ENCODE measurements around the gene MAN1B1.
"Not testable (repeated sequence)": the region's sequence is repeated elsewhere in the genome, so short reads cannot be mapped to it uniquely, and the experiment has no call there.

The MAN1B1 gene

GRCh38 chr9:137128158-137128861 lies 41.5 kb downstream of the MAN1B1 start:
- no peak for DNase-seq (ENCODE audit: low spot score)

DNA sequence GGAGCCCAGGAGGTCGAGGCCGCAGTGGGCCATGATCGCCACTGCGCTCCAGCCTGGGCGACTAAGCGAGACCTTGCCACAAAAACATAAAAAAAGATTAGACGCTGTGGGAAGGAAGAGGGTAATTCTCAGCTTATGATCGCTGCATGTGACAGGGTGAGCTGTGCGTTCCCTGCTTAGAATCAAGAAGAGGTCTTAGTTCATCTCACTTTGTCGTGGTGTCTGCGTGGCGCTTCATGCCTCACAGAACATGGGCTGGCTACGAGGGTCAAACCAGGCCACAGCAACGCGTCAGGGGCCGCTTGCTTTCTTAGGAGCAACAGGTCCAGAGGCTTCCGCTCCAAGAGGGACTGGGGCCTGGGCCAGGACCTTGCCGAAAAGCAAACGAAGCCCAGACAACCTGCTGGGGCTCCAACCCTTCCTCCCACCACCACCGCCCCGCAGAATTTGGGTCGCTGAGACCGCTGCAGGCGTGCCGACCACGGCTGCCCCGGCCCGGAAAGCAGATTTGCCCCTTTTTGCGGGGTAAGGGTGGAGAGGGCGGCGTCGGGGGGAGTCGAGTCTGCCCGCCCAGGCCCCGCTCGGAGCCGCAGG lies 42.2 kb downstream of the MAN1B1 start:
- no peak for DNase-seq (ENCODE audit: low spot score)

DNA sequence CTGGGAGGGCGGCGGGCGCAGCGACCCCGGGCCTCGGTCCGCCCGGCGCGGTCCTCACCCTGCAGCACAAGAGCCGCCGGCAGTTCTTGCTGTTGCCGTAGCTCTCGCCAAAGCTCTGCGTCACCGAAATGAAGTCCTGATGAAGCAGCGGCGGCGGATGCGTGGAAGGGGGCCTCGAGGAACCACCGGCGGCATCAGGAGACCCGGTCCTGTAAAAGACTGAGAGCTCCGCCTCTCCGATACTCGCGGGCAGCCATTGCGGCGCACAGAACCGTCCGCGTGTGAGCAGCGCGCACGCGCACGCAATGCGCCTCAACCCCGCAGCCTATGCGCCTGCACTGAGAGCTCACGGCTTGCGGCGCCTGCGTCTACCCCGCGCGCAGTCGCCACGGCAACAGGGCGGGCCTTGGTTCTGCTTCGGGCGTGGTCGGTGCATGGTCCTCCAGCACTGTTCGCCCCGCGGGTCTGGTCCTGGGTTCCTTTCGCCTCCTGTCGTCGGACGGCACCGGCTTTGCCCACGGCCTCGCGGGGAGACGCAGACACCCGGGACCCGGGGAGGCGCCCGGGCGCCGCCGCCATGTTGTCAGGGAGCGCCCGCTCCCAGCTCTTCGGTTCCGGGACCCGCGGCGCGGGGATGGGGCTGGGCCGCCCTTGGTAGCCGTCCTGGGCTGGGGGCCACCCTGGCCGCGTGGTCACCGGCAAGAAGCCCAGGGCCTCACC lies 42.8 kb downstream of the MAN1B1 start:
- peak; percentile 99 for DNase-seq (ENCODE audit: low spot score)

DNA sequence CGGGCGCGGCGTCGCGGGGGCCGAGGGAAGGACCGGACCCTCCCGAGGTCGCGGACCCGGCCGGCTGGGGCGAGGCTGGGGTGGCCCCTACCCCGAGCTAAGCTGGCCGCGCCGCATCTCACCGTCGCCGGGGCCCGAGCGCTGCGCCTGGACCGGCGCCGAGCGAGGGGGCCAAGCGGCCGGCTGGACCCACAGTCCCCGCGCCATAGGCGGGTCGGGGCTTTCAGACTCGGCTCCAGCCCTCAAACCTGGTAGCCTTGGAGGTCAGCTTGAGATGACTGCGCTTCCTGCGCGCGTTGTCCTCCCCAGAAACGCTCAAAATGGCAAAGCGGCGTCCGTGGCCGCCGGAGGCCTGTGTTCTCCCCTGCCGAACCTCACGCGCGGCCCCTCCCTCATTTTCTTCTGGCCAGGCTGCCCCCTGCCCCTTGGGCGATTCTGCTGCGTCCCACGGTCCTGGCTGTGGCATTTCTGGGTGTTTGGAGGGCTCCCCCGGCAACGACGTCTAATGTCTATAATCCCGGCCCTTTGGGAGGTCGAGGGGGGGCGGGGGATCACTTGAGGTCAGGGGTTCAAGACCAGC lies 43.5 kb downstream of the MAN1B1 start:
- DNase-seq (ENCODE audit: low spot score), result no peak

- DNase-seq (ENCODE audit: low spot score), result no peak
Measured at GRCh38 chr9:137134191-137134590, 47.4 kb downstream of the MAN1B1 start.

GRCh38 chr9:137135154-137135553 lies 48.4 kb downstream of the MAN1B1 start:
- DNase-seq (ENCODE audit: low spot score), result not testable (repeated sequence)

GRCh38 chr9:137136261-137136880 lies 49.6 kb downstream of the MAN1B1 start:
- no peak for DNase-seq (ENCODE audit: low spot score)

GRCh38 chr9:137136881-137137607 lies 50.3 kb downstream of the MAN1B1 start:
- no peak for DNase-seq (ENCODE audit: low spot score)

DNA sequence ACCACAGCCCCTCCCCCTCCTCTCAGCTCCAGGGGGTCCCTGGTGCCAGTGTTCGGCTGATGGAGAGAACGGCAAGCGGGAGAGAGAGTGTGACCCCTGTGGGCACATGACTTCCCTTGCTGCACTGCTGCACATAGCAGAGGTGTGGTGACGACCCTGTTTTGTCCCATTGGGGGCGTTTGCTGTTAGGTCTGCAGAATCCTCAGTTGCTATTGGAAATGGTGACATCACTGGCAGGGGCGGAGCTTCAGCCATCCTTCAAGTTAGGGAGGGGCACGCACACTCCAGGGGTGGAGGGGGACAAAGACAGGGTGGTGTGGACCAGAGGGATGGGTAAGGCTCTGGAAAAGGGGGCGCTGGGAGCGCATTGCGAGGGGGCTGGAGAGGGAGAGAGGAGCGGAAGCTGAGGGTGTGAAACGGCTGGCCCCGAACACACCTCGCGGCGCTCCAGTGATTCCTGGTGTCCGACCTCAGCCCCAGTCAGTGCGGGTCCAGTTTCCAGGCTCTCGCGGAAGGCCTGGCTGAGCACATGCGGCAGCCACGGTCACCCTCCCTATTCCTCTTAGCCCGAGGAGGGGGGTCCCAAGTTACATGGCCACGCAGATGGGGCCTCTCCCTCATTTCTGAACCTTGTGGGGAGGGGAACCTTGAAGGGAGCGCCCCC lies 51.4 kb downstream of the MAN1B1 start:
- no peak for DNase-seq (ENCODE audit: low spot score)

- peak; percentile 61 for DNase-seq (ENCODE audit: low spot score)
Measured at GRCh38 chr9:137138722-137139467, 52.1 kb downstream of the MAN1B1 start, which contains the start of gene GRIN1. Gene GRIN1, plus strand, starts transcription at chr9:137139154. Its CDS starts 333 bp downstream, at chr9:137139487.

DNA sequence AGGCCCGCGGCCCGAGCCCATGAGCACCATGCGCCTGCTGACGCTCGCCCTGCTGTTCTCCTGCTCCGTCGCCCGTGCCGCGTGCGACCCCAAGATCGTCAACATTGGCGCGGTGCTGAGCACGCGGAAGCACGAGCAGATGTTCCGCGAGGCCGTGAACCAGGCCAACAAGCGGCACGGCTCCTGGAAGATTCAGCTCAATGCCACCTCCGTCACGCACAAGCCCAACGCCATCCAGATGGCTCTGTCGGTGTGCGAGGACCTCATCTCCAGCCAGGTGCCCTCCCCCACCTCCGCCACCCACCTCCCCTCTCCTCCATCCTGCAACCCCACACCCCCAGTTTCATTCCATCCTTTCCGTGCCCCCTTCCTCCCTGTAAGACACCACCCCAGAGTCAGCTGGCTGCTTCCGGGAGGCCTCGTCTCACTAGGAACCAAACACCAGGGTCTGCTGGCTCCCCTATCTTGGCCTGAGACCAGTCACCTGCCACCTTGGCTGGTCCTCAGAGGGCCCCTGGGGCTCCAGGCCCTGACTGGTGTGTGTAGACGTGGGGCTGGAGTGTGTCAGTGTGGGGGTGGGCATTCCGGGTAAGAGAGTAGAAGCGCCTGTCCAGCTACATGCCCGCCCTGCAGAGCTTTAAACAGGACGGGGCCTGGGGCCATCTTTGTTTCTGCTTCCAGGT lies 52.8 kb downstream of the MAN1B1 start:
- DNase-seq (ENCODE audit: low spot score), result no peak

GRCh38 chr9:137140151-137141012 lies 53.6 kb downstream of the MAN1B1 start:
- no peak for DNase-seq (ENCODE audit: low spot score)

GRCh38 chr9:137141050-137141810 lies 54.4 kb downstream of the MAN1B1 start:
- DNase-seq (ENCODE audit: low spot score), result no peak

- DNase-seq (ENCODE audit: low spot score), result no peak
Measured at GRCh38 chr9:137141976-137142936, 55.5 kb downstream of the MAN1B1 start.

DNA sequence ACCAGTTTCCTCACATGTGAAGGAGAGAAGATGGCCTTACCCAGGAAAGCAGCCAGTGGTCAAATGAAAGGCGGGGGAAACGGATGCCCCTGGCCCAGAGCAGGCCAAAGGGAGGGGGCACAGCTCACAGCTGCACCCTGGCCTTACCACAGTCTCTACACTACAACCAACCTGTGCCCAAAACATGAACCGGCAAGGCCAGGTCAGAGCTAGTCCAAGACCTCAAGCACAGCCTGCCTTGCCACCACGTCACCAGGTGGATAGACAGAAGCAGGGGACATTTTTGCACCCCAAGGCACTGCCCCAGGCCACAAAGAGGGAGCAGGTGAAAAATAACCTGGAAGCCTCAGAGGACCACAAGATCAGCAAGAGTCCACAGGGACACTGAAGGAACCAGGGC lies 56.7 kb downstream of the MAN1B1 start:
- DNase-seq (ENCODE audit: low spot score), result no peak

DNA sequence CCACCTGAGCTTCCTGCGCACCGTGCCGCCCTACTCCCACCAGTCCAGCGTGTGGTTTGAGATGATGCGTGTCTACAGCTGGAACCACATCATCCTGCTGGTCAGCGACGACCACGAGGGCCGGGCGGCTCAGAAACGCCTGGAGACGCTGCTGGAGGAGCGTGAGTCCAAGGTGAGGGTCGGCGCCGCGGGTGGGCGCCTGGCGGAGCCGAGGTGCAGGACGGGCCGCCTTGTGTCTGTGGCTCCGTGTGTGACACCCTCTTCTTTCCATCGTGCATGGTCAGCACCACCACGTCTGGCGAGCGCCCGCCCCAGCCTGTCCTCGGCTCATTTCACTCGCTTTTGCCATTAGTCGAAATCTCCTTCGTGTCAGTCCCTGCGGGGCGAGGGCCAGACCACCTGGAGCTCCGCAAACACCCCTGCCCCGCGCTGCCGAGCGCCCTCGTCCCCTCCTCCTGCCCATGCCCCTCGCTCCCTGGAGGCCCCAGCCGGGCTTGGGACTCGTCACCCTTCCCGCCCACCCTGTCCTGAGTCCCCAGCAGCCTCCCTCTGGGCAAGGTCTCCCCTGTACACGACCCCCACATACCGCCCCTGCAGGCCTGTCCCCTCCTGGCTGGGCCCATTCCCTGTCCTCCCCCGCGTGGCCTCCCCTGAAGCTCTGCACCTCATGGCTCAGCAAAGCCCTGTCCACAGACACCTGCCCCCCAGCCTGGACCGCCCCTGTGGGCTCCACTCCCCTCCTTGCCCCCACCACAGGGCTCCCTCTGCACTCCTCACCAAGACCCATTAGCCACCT lies 59.1 kb downstream of the MAN1B1 start:
- DNase-seq (ENCODE audit: low spot score), result no peak

Measured in AG08395 (cell line).